MM.1S (cell line): ENCODE data around the gene FAM81B.

Source experiments
- DNase-seq: peaks from one replicate; pipeline ENCODE4 v3.0.0-alpha.2; 2015
- H2AFZ ChIP-seq: fragments of 300-600 bp; sonication (generic); 2 replicates; pipeline ENCODE4 v1.6.0; 2016; ENCODE audit warnings: antibody characterized with exemption, low read length
- H3F3A ChIP-seq: fragments of 300-600 bp; sonication (generic); 2 replicates; pipeline ENCODE4 v1.6.1; 2016; ENCODE audit warnings: mild to moderate bottlenecking, antibody characterized with exemption, low read length, moderate library complexity, mixed read lengths; ENCODE audit not compliant: insufficient read depth
- H3K27ac ChIP-seq: fragments of 300-600 bp; sonication (generic); 2 replicates; pipeline ENCODE4 v1.5.1; 2016; ENCODE audit warnings: mild to moderate bottlenecking, low read length
- H3K27me3 ChIP-seq: fragments of 300-600 bp; sonication (generic); replicated peaks from 2 replicates; pipeline ENCODE4 v1.6.0; 2016; ENCODE audit warnings: low read length; ENCODE audit not compliant: insufficient read depth
- H3K36me3 ChIP-seq: fragments of 300-600 bp; sonication (generic); replicated peaks from 2 replicates; pipeline ENCODE4 v1.6.1; 2016; ENCODE audit warnings: mild to moderate bottlenecking, low read length, mixed read lengths; ENCODE audit not compliant: insufficient read depth
- H3K4me1 ChIP-seq: fragments of 300-600 bp; sonication (generic); 2 replicates; pipeline ENCODE4 v1.6.1; 2016; ENCODE audit warnings: low read length, mixed read lengths
- H3K4me2 ChIP-seq: fragments of 300-600 bp; sonication (generic); 2 replicates; pipeline ENCODE4 v1.6.0; 2016; ENCODE audit warnings: low read depth, low read length
- H3K4me3 ChIP-seq: fragments of 300-600 bp; sonication (generic); 2 replicates; pipeline ENCODE4 v1.5.1; 2016; ENCODE audit warnings: low read length, mixed read lengths
- H3K79me2 ChIP-seq: fragments of 300-600 bp; sonication (generic); 2 replicates; pipeline ENCODE4 v1.6.1; 2016; ENCODE audit warnings: mixed run types, low read length, mixed read lengths
- H3K9ac ChIP-seq: fragments of 300-600 bp; sonication (generic); 2 replicates; pipeline ENCODE4 v1.6.1; 2016; ENCODE audit warnings: low read length, mixed read lengths
- H3K9me2 ChIP-seq: fragments of 300-600 bp; sonication (generic); replicated peaks from 2 replicates; pipeline ENCODE4 v1.6.1; 2016; ENCODE audit warnings: mild to moderate bottlenecking, low read length, mixed read lengths; ENCODE audit not compliant: insufficient read depth
- H3K9me3 ChIP-seq: fragments of 300-600 bp; sonication (generic); replicated peaks from 2 replicates; pipeline ENCODE4 v1.6.1; 2016; ENCODE audit warnings: mild to moderate bottlenecking, low read length, mixed read lengths; ENCODE audit not compliant: insufficient read depth
- H4K20me1 ChIP-seq: fragments of 300-600 bp; sonication (generic); 2 replicates; pipeline ENCODE4 v1.6.1; 2016; ENCODE audit warnings: mild to moderate bottlenecking, low read length, moderate library complexity, mixed read lengths; ENCODE audit not compliant: insufficient read depth
- EZH2 ChIP-seq: fragments of 300-600 bp; sonication (generic); optimal IDR thresholded peaks from 2 replicates; pipeline ENCODE3; 2017; ENCODE audit warnings: low read depth, mild to moderate bottlenecking, antibody characterized with exemption, low read length, mixed read lengths
- EZH2phosphoT487 ChIP-seq: fragments of 300-600 bp; sonication (generic); IDR thresholded peaks from 2 replicates; pipeline ENCODE4 v1.6.1; 2018; ENCODE audit warnings: antibody characterized with exemption, low read length
- TF ChIP-seq, protein P1 (sequence below): fragments of 300-600 bp; sonication (generic); IDR thresholded peaks from 2 replicates; pipeline ENCODE4 v1.5.1; 2016; ENCODE audit warnings: antibody characterized with exemption, low read length, mixed read lengths

FAM81B gene

GRCh38 chr5:95422838-95423237, 31.7 kb downstream of the FAM81B start:
- H3K27ac ChIP-seq: no peak overlapping the region
- H3K9me3 ChIP-seq: no peaks in the 10 kb centered on the region
- TF ChIP-seq EZH2 (no peak), EZH2phosphoT487 (no peak)
- TF ChIP-seq, protein P1, sequence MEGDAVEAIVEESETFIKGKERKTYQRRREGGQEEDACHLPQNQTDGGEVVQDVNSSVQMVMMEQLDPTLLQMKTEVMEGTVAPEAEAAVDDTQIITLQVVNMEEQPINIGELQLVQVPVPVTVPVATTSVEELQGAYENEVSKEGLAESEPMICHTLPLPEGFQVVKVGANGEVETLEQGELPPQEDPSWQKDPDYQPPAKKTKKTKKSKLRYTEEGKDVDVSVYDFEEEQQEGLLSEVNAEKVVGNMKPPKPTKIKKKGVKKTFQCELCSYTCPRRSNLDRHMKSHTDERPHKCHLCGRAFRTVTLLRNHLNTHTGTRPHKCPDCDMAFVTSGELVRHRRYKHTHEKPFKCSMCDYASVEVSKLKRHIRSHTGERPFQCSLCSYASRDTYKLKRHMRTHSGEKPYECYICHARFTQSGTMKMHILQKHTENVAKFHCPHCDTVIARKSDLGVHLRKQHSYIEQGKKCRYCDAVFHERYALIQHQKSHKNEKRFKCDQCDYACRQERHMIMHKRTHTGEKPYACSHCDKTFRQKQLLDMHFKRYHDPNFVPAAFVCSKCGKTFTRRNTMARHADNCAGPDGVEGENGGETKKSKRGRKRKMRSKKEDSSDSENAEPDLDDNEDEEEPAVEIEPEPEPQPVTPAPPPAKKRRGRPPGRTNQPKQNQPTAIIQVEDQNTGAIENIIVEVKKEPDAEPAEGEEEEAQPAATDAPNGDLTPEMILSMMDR: no peak
- H3K27me3 ChIP-seq: no peaks in the 10 kb centered on the region
- H2AFZ ChIP-seq: no peak overlapping the region
- no peak overlapping the region for H3K9ac ChIP-seq
- no peaks in the 10 kb centered on the region for H4K20me1 ChIP-seq
- no peaks in the 10 kb centered on the region for H3K79me2 ChIP-seq
- no peaks in the 10 kb centered on the region for H3F3A ChIP-seq
- no peak overlapping the region for H3K4me2 ChIP-seq
- H3K4me1 ChIP-seq: no peaks in the 10 kb centered on the region
- H3K9me2 ChIP-seq: no peaks in the 10 kb centered on the region
- H3K36me3 ChIP-seq: no peaks in the 10 kb centered on the region
- H3K4me3 ChIP-seq: no peak overlapping the region
- no peak for DNase-seq

- no peaks in the 10 kb centered on the region for H3K79me2 ChIP-seq
- no peaks in the 10 kb centered on the region for H3F3A ChIP-seq
- H3K9me3 ChIP-seq: no peaks in the 10 kb centered on the region
- H3K9me2 ChIP-seq: no peaks in the 10 kb centered on the region
- H3K27me3 ChIP-seq: no peaks in the 10 kb centered on the region
- no peaks in the 10 kb centered on the region for H4K20me1 ChIP-seq
- H2AFZ ChIP-seq: no peak overlapping the region
- TF ChIP-seq, protein P1: no peak
- no peak for TF ChIP-seq EZH2phosphoT487
- TF ChIP-seq EZH2: no peak
- H3K27ac ChIP-seq: no peak overlapping the region
- no peaks in the 10 kb centered on the region for H3K4me1 ChIP-seq
- H3K4me3 ChIP-seq: no peak overlapping the region
- H3K36me3 ChIP-seq: no peaks in the 10 kb centered on the region
- H3K4me2 ChIP-seq: no peak overlapping the region
- DNase-seq: no peak
- no peak overlapping the region for H3K9ac ChIP-seq
Observed at GRCh38 chr5:95424016-95424415, 32.9 kb downstream of the FAM81B start.

- no peak overlapping the region for H2AFZ ChIP-seq
Observed at GRCh38 chr5:95424526-95424925, 33.4 kb downstream of the FAM81B start.

More at GRCh38 chr5:95424526-95424925, 33.4 kb downstream of the FAM81B start:
- no peaks in the 10 kb centered on the region for H3K4me1 ChIP-seq
- H3K4me3 ChIP-seq: no peak overlapping the region
- no peaks in the 10 kb centered on the region for H3K36me3 ChIP-seq
- no peak overlapping the region for H3K27ac ChIP-seq
- H3K4me2 ChIP-seq: no peak overlapping the region
- no peak for DNase-seq
- no peaks in the 10 kb centered on the region for H3K79me2 ChIP-seq
- H3K27me3 ChIP-seq: no peaks in the 10 kb centered on the region
- no peak overlapping the region for H3K9ac ChIP-seq
- H4K20me1 ChIP-seq: no peaks in the 10 kb centered on the region
- no peaks in the 10 kb centered on the region for H3K9me3 ChIP-seq
- H3F3A ChIP-seq: no peaks in the 10 kb centered on the region
- H3K9me2 ChIP-seq: no peaks in the 10 kb centered on the region
- TF ChIP-seq, protein P1: no peak
- TF ChIP-seq EZH2 (no peak), EZH2phosphoT487 (no peak)
